KMS-11 (cell line): ENCODE measurements around the gene KCNQ1OT1.

Experiments used
- H2AFZ ChIP-seq: fragments of 200-600 bp; sonication (generic); 2 replicates; pipeline ENCODE4 v1.6.1; 2016; ENCODE audit warnings: antibody characterized with exemption, mixed run types, low read depth
- H3K27ac ChIP-seq: fragments of 200-600 bp; sonication (generic); 2 replicates; pipeline ENCODE4 v1.6.1; 2016; ENCODE audit warnings: mild to moderate bottlenecking, mixed run types
- H3K27me3 ChIP-seq: fragments of 200-600 bp; sonication (generic); 2 replicates; pipeline ENCODE4 v1.6.1; 2017; ENCODE audit warnings: mild to moderate bottlenecking, low read depth, mixed run types, moderate library complexity; ENCODE audit not compliant: insufficient read depth
- H3K36me3 ChIP-seq: fragments of 200-600 bp; sonication (generic); 2 replicates; pipeline ENCODE4 v1.6.1; 2017; ENCODE audit warnings: mild to moderate bottlenecking, mixed run types; ENCODE audit not compliant: insufficient read depth
- H3K4me1 ChIP-seq: fragments of 200-600 bp; sonication (generic); 2 replicates; pipeline ENCODE4 v1.6.1; 2016; ENCODE audit warnings: mild to moderate bottlenecking, low read depth, mixed run types; ENCODE audit not compliant: poor library complexity, severe bottlenecking
- H3K4me2 ChIP-seq: fragments of 200-600 bp; sonication (generic); 2 replicates; pipeline ENCODE4 v1.7.0; 2016; ENCODE audit warnings: mild to moderate bottlenecking, mixed run types
- H3K4me3 ChIP-seq: fragments of 200-600 bp; sonication (generic); IDR thresholded peaks from 2 replicates; pipeline ENCODE4 v1.6.1; 2017; ENCODE audit warnings: low read depth, low read length, mixed read lengths; ENCODE audit not compliant: insufficient read depth
- H3K79me2 ChIP-seq: fragments of 200-600 bp; sonication (generic); 2 replicates; pipeline ENCODE4 v1.6.1; 2016; ENCODE audit warnings: low read depth, mixed run types; ENCODE audit not compliant: insufficient read depth
- H3K9ac ChIP-seq: fragments of 200-600 bp; sonication (generic); 2 replicates; pipeline ENCODE4 v1.6.1; 2016; ENCODE audit warnings: mild to moderate bottlenecking, mixed run types
- H4K20me1 ChIP-seq: fragments of 200-600 bp; sonication (generic); 2 replicates; pipeline ENCODE4 v1.6.1; 2016; ENCODE audit warnings: mild to moderate bottlenecking, mixed run types; ENCODE audit not compliant: insufficient read depth
- TF ChIP-seq, protein P1 (sequence below): fragments of 200-600 bp; sonication (generic); conservative IDR thresholded peaks from 2 replicates; pipeline ENCODE4 v1.6.1; 2017; ENCODE audit warnings: low read depth, mild to moderate bottlenecking, antibody characterized with exemption, low read length, moderate library complexity, mixed read lengths

Gene KCNQ1OT1

DNA sequence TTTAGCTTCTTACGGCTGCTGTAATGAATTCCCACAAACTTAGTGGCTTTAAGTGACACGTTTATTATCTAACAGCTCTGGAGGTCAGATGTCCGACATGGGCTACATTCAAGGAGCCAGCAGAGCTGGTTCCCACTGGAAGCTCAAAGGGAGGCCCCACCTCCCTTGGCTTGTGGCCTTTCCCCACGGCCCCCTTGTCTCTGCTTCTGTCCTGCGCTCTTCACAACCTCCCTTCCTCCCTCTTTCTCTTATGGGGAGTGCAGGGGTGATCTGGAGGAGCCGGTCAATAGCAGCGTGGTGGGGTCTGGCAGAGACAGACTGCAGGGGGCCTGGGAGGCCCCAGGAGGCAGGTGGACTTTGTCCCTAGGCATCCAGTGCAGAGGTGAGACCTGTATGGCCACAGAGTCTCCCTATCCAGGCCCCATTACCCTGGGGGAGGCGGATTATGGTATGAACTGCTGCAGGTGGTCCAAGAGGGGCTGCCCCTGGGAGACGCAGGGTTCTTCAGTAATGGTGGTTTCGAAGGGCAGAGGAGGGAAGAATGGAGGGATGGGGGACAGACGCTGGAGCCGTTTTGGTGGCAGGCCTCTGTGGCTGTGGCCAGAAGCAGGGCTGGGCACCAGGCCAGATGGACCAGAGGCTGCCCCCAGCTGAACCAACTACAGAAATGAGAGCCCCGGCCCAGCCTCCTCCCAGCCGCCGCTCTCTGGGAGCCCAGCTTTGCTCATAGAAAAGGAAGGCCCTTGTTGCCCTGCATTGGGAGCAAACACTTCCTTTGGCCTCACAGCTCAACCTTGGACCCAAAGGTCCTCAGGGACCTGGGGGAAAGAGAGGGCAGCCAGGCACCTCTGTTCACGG lies 30.7 kb upstream of the KCNQ1OT1 start:
- H3K36me3 ChIP-seq = no peaks in the 10 kb centered on the region
- H2AFZ ChIP-seq = no peak overlapping the region
- no peaks in the 10 kb centered on the region for H4K20me1 ChIP-seq
- H3K4me3 ChIP-seq = no peak overlapping the region
- H3K27ac ChIP-seq = no peak overlapping the region
- no peaks in the 10 kb centered on the region for H3K4me1 ChIP-seq
- H3K27me3 ChIP-seq = no peaks in the 10 kb centered on the region
- H3K4me2 ChIP-seq = no peak overlapping the region
- TF ChIP-seq, protein P1, sequence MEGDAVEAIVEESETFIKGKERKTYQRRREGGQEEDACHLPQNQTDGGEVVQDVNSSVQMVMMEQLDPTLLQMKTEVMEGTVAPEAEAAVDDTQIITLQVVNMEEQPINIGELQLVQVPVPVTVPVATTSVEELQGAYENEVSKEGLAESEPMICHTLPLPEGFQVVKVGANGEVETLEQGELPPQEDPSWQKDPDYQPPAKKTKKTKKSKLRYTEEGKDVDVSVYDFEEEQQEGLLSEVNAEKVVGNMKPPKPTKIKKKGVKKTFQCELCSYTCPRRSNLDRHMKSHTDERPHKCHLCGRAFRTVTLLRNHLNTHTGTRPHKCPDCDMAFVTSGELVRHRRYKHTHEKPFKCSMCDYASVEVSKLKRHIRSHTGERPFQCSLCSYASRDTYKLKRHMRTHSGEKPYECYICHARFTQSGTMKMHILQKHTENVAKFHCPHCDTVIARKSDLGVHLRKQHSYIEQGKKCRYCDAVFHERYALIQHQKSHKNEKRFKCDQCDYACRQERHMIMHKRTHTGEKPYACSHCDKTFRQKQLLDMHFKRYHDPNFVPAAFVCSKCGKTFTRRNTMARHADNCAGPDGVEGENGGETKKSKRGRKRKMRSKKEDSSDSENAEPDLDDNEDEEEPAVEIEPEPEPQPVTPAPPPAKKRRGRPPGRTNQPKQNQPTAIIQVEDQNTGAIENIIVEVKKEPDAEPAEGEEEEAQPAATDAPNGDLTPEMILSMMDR = no peak
- H3K9ac ChIP-seq = no peak overlapping the region
- H3K79me2 ChIP-seq = no peaks in the 10 kb centered on the region

DNA sequence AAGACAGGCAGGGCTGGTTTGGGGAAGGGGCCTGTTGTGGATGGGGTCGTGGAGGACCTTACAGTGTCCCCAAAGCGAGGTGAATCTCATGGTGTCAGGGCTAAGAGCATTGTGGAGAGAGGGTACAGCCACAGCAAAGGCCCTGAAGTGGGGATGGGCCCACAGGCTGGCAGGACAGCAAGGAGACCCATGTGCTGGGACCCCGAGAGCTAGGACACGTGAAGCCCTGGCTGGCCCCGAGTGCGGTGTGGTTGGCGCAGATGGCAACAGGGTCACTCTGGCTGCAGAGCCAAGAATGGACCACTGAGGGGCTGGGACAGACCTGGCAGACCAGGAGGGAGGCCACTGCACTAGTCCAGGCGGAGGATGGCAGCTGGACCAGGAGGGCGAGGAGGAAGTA lies 30.0 kb upstream of the KCNQ1OT1 start:
- Histone ChIP-seq H2AFZ (no peak overlapping the region), H3K4me2 (no peak overlapping the region), H3K27ac (no peak overlapping the region), H3K9ac (no peak overlapping the region), H3K4me1 (no peaks in the 10 kb centered on the region), H3K79me2 (no peaks in the 10 kb centered on the region), H3K27me3 (no peaks in the 10 kb centered on the region), H4K20me1 (no peaks in the 10 kb centered on the region), H3K4me3 (no peak overlapping the region), H3K36me3 (no peaks in the 10 kb centered on the region)
- TF ChIP-seq, protein P1 = no peak

DNA sequence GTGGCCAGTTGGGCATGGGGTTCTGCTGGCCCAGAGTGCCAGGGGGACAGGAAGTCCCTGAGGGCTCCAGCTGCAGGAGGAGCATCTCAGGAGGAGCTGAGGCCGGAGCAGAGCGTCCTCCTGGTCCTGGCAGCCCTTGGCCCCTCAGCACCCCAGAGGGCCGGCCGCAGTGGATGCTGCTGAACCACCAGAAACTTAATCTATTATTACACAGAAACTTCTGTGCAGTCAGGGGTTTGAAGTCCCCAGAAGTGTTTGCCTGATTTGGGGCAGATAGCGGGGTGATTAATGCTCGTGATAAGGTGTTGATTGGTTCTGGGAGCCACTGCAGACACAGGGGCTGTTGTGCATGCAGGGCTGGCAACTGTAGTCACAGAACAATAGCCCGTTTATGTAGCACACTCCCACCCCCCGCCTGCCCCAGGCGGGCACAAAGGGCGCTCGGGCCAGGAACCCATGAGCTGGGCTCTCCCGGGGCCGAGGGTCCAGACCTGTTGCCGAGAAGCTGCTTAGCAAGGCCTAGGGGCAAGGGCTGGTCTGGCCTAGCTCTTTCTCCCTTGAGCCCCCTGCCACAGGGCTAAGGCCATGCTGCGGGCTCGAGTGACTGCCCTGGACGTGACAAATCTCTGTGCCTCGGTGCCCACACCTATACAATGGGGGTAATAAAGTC lies 29.0 kb upstream of the KCNQ1OT1 start:
- Histone ChIP-seq H3K9ac (no peak overlapping the region), H3K79me2 (no peaks in the 10 kb centered on the region), H4K20me1 (no peaks in the 10 kb centered on the region), H3K4me3 (no peak overlapping the region), H3K27me3 (no peaks in the 10 kb centered on the region), H2AFZ (no peak overlapping the region), H3K36me3 (no peaks in the 10 kb centered on the region), H3K27ac (no peak overlapping the region), H3K4me1 (no peaks in the 10 kb centered on the region), H3K4me2 (no peak overlapping the region)
- TF ChIP-seq, protein P1 = no peak

DNA sequence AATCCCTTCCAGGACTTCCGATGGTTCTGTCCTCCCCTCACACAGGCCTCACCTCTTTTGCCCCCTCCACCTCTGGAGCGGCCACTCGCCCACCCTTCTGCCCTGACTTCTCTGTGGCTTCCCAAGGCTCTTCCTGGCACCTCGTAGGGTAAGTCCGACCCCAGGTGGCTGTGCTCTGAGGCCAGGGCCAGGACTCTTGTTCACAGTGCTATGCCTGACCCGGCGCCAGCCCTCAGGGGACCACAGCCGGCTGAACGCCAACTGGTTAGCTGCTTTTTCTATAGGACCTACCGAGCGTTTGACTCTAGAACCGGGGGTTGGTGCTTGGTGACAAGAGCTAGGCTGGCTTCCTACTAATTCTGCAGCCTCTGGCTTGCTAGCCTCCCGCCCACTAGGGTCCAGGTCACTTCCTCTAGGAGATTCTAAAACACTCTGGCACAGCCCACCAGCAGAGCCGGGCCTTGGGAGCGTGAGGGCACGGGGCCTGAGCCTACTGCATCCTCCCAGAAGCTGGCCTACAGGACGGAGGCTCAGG lies 28.4 kb upstream of the KCNQ1OT1 start:
- Histone ChIP-seq H4K20me1 (no peaks in the 10 kb centered on the region), H3K4me1 (no peaks in the 10 kb centered on the region), H3K9ac (no peak overlapping the region), H3K27ac (no peak overlapping the region), H3K36me3 (no peaks in the 10 kb centered on the region), H3K4me3 (no peak overlapping the region), H3K4me2 (no peak overlapping the region), H2AFZ (no peak overlapping the region), H3K27me3 (no peaks in the 10 kb centered on the region), H3K79me2 (no peaks in the 10 kb centered on the region)
- TF ChIP-seq, protein P1 = no peak
